Vagina (tissue), 2 donors: ENCODE measurements around the gene OR51F1. TPM values are rescaled to one million over a fixed set of nuclear protein-coding genes. Genes with fewer than 3 reads are reported as not detected.

Experiments
- DNase-seq, 2 donors: peaks; one replicate each; pipeline ENCODE4 v3.0.0-alpha.2; 2017; ENCODE audit errors: extremely low spot score in 2 of 2
- H3K27ac ChIP-seq: fragments of 200-600 bp; sonication (generic); one replicate; pipeline ENCODE4 v1.5.1; 2019
- H3K27me3 ChIP-seq: fragments of 200-600 bp; sonication (generic); one replicate; pipeline ENCODE4 v1.5.1; 2019
- H3K36me3 ChIP-seq, 2 donors: fragments of 200-600 bp; sonication (generic); one replicate each; pipeline ENCODE4 v1.5.1; 2017 to 2019
- H3K4me1 ChIP-seq: fragments of 200-600 bp; sonication (generic); one replicate; pipeline ENCODE4 v1.5.1; 2019
- H3K4me3 ChIP-seq, 2 donors: fragments of 200-600 bp; sonication (generic); 1 replicate in 1 of 2; 2 replicates in 1 of 2; pipeline ENCODE4 v1.5.1; 2016 to 2019
- H3K9me3 ChIP-seq: fragments of 200-600 bp; sonication (generic); one replicate; pipeline ENCODE4 v1.5.1; 2019
- CTCF ChIP-seq, 3 experiments: fragments of 450-650 bp in 2 of 3; fragments of 200-600 bp in 1 of 3; sonication (generic) in 1 of 3; IDR thresholded peaks; one replicate each; pipeline ENCODE4 v1.5.1; 2017 to 2019; ENCODE audit warnings: antibody characterized with exemption in 3 of 3, mild to moderate bottlenecking in 2 of 3, moderate library complexity in 2 of 3
- POLR2A ChIP-seq, 2 donors: fragments of 450-650 bp; IDR thresholded peaks; one replicate each; pipeline ENCODE4 v1.6.1; 2017; ENCODE audit warnings: antibody characterized with exemption in 2 of 2, mild to moderate bottlenecking in 2 of 2, moderate library complexity in 2 of 2
- POLR2AphosphoS5 ChIP-seq, 2 donors: sonication (generic); formaldehyde crosslinking; IDR thresholded peaks; one replicate each; pipeline ENCODE4 v1.9.0; 2017; ENCODE audit warnings: antibody characterized with exemption in 2 of 2, mild to moderate bottlenecking in 2 of 2, low read depth in 1 of 2; ENCODE audit not compliant: insufficient read depth in 1 of 2
- intact Hi-C: fragments of 100-400 bp; cut with DNase I; formaldehyde crosslinking; loops from one replicate; pipeline ENCODE4 v1.15.1; 2023
- total RNA-seq: library from RNA; depleted of rRNA; stranded (reverse); fragments of >200 nt; gene quantifications from one replicate; pipeline ENCODE4 v1.2.3, GENCODE V29; 2016

The OR51F1 gene
- total RNA-seq, 1 donor from 2014 or later, result not detected

GRCh38 chr11:4798427-4799183 is 28.9 kb upstream of the OR51F1 start:
- Histone ChIP-seq H3K27ac (no peak overlapping the region), H3K9me3 (no peaks in the 10 kb centered on the region), H3K36me3 (no peaks in the 10 kb centered on the region), H3K27me3 (no peaks in the 10 kb centered on the region), H3K4me1 (no peaks in the 10 kb centered on the region), H3K4me3 (no peak overlapping the region)
- intact Hi-C loops, result no loop called here
- no peak for DNase-seq
- no peak for TF ChIP-seq POLR2AphosphoS5 (IDR thresholded peaks at IDR 0.05; ENCODE audit: insufficient read depth in 1 of 2, low read depth in 1 of 2)
- TF ChIP-seq CTCF (IDR thresholded peaks at IDR 0.05), result no peak
- no peak for TF ChIP-seq POLR2A (IDR thresholded peaks at IDR 0.05)

- no peaks in the 10 kb centered on the region for H3K9me3 ChIP-seq
- intact Hi-C loops, result no loop called here
- DNase-seq, result no peak
- H3K4me1 ChIP-seq, result no peaks in the 10 kb centered on the region
- H3K4me3 ChIP-seq, result no peak overlapping the region
- H3K27me3 ChIP-seq, result no peaks in the 10 kb centered on the region
- TF ChIP-seq POLR2AphosphoS5 (IDR thresholded peaks at IDR 0.05; ENCODE audit: insufficient read depth in 1 of 2, low read depth in 1 of 2) (no peak), CTCF (IDR thresholded peaks at IDR 0.05) (no peak), POLR2A (IDR thresholded peaks at IDR 0.05) (no peak)
- H3K36me3 ChIP-seq, result no peaks in the 10 kb centered on the region
- no peak overlapping the region for H3K27ac ChIP-seq
Measured at GRCh38 chr11:4797206-4797605, 27.5 kb upstream of the OR51F1 start.

DNA sequence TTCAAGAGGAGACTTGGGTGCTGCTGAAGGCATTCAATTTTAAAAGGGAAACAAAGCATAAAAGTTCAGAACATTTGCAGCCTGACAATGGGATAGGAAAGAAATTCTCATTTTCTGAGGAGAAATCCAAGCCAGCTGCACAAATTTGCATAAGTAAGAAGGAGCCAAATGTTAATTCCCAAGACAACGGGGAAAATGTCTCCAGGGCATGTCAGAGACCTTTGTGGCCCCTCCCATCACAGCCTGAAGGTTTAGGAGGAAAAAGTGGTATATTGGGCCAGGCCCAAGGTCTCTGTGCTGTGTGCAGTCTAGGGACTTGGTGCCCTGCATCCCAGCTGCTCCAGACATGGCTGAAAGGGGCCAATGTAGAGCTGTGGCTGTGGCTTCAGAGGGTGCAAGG is 12.7 kb upstream of the OR51F1 start:
- no peaks in the 10 kb centered on the region for H3K9me3 ChIP-seq
- DNase-seq, result no peak
- no peaks in the 10 kb centered on the region for H3K27me3 ChIP-seq
- no peak for TF ChIP-seq CTCF (IDR thresholded peaks at IDR 0.05)
- no peak for TF ChIP-seq POLR2A (IDR thresholded peaks at IDR 0.05)
- TF ChIP-seq POLR2AphosphoS5 (IDR thresholded peaks at IDR 0.05; ENCODE audit: insufficient read depth in 1 of 2, low read depth in 1 of 2), result no peak
- no peaks in the 10 kb centered on the region for H3K4me1 ChIP-seq
- intact Hi-C loops, result no loop called here
- H3K4me3 ChIP-seq, result no peak overlapping the region
- H3K36me3 ChIP-seq, result no peaks in the 10 kb centered on the region
- H3K27ac ChIP-seq, result no peak overlapping the region

DNA sequence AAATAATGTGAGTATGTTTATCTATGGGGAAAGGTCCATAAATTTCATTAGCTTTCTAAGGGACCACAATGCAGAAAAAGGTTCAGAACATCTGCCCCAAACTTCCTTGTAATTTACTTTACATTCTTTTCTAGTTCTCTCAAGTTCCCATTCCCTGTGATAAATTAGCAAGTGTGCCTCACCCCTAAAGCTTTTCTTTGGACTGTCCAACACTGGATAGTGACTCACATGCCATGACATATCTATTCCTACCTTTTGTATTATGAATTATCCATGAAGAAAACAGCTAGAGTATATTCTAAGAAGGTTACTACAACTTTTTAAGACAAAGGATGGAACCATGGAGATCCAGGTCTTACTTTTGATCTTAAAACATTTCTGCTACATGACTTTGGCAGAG is 1.6 kb downstream of the OR51F1 start:
- H3K36me3 ChIP-seq, result no peaks in the 10 kb centered on the region
- H3K9me3 ChIP-seq, result no peaks in the 10 kb centered on the region
- intact Hi-C loops, result no loop called here
- no peak overlapping the region for H3K27ac ChIP-seq
- TF ChIP-seq POLR2AphosphoS5 (IDR thresholded peaks at IDR 0.05; ENCODE audit: insufficient read depth in 1 of 2, low read depth in 1 of 2) (no peak), CTCF (IDR thresholded peaks at IDR 0.05) (no peak), POLR2A (IDR thresholded peaks at IDR 0.05) (no peak)
- no peak overlapping the region for H3K4me3 ChIP-seq
- DNase-seq, result no peak
- H3K4me1 ChIP-seq, result no peaks in the 10 kb centered on the region
- no peaks in the 10 kb centered on the region for H3K27me3 ChIP-seq

GRCh38 chr11:4766420-4767043 is 3.2 kb downstream of the OR51F1 start:
- H3K4me1 ChIP-seq, result no peaks in the 10 kb centered on the region
- H3K27me3 ChIP-seq, result no peaks in the 10 kb centered on the region
- H3K4me3 ChIP-seq, result no peak overlapping the region
- H3K36me3 ChIP-seq, result no peaks in the 10 kb centered on the region
- no peaks in the 10 kb centered on the region for H3K9me3 ChIP-seq
- no peak for DNase-seq
- no peak overlapping the region for H3K27ac ChIP-seq
- TF ChIP-seq POLR2A (IDR thresholded peaks at IDR 0.05) (no peak), POLR2AphosphoS5 (IDR thresholded peaks at IDR 0.05; ENCODE audit: insufficient read depth in 1 of 2, low read depth in 1 of 2) (no peak)
- intact Hi-C loops, result no loop called here
